Measurements from ENCODE around the gene ADIPOR2.

The ADIPOR2 gene, protein sequence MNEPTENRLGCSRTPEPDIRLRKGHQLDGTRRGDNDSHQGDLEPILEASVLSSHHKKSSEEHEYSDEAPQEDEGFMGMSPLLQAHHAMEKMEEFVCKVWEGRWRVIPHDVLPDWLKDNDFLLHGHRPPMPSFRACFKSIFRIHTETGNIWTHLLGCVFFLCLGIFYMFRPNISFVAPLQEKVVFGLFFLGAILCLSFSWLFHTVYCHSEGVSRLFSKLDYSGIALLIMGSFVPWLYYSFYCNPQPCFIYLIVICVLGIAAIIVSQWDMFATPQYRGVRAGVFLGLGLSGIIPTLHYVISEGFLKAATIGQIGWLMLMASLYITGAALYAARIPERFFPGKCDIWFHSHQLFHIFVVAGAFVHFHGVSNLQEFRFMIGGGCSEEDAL

DNA sequence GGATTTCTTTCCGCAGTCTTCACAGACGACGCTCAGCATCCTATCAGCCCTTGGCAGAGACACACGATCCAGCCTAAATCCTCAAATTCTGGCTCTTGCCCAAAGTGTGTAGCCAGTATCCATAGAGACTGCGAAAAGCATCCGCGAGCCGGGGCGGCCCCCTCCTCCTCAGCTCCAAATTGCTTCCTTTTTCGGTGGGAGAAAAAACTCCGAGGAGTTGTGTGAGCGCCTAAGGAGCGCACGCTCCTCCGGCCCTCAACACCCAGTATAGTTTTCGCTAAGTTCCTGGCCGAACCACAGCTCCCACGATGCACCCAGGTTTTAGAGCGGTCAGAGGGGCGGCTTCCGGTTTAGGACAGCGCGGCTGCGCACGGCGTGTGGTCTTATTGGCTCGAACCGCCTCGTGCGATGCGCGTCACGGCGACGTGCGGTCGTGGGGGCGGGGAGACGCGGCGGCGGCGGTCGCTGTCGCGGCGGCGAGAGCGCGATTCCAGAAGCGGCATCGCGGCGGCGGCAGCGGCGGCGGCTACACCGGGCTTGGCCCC lies at the start of gene ADIPOR2:
TSS of gene ADIPOR2 (plus strand) at position 493 of the 545 bp plus-strand sequence. CDS start 63,274 bp downstream, outside the sequence.
- DNase-seq: peak; percentile 98

DNA sequence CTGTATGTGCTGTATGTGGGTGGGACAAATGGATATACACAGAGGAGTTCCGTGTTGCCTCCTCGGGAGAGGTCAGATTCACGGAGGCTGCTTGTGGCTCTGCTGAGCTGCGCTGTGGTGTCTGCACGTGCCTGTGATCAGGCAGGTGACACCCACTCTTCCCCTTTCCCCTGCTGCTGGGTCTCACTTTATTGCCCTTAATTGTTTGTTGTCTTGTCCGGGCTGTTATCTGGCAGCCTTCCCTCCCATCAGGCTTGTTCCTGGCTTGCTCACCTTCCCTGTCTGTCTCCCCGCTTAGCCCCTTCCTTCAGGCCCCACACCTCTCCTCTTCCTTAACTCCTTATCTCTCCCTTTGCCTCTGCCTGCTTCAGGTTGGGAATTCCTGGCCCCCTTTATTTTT lies 48.4 kb upstream of the ADIPOR2 start:
- no peak for DNase-seq

DNA sequence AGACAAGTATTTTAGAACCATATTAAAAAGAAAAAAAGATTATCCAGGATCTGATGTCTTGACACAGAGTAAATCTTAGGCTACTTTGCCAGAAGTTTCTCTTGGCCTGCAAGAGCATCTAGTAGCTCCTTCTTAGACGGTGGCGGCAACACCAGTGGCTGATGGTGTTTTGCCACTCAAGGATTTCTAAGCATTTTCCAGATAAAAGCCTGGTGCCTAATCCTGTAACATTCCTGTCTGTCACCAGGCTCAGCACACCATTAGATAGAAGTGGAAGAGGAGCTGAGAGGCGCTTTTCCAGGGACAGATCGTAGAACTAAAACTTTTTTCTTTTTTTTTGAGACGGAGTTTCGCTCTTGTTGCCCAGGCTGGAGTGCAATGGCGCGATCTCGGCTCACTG lies 47.8 kb upstream of the ADIPOR2 start:
- no peak for DNase-seq

DNA sequence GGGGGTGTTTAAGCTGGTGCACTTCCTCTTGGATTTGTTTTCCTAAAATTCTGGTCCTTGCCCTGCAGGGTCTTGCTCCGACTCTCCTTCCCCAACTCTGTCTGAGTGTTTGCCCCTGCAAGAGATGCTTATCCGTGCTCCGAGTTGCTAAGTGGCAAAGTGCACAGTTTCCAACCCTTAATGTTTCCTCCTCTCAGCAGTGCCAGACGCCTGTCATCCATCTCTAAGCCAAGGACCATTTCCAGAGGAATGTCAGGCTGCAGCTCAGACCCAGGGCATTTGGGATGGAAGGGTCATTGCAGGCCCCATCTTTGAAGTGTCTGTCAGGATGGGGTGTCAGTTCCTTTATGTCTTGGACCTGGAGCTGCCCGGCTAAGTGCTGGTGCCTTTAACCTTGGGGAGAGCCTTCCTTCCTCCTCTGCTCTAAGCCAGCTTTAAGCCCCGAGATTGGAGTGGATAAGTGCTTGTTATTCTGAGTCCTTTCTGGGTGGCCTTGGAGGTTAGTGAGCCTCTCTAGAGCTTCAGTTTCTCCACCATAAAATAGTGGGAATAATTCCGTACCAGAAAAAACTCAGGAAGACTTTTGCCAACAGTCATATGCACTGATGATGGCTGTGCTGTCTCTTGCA lies 46.9 kb upstream of the ADIPOR2 start:
- no peak for DNase-seq

DNA sequence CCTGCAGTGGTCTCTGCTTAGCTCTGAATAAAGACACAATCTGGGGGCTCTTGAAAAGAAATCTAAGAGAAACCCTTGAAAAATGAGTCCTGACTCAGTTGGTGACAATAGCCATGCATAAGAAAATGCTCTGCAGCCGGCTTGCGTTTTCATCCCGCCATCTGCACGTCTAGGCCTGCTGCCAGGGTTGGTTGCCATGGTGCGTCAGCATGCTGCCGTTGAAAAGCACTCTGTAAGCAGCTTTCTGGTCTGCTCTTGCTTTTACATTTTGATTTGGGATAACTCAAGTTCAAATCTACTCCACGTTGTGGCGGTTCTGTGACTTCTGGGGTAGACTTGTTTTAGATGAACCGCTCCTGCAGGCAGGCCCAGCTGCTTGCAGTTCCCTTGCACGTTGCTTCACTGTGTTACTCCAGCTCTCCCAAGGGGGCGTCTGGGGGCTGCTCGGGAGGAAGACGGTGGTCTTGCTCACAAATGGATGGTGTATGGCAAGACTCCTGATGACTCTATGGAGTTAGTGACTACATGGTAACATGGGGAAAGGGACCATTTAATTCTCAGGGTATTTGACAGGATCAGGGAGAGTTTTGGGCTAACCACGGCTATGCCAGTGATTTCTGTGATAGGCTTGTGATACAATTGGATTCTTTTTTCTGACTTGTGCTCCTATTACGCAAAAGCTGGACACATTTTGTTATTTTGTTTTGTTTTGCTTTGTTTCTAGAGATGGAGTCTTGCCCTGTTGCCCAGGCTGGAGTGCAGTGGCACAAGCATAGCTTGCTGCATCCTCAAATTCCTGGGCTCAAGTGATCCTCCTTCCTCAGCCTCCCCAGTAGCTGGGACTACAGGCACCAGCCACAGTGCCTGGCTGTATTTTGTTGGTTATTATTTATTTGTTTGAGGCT lies 46.1 kb upstream of the ADIPOR2 start:
- DNase-seq: no peak

DNA sequence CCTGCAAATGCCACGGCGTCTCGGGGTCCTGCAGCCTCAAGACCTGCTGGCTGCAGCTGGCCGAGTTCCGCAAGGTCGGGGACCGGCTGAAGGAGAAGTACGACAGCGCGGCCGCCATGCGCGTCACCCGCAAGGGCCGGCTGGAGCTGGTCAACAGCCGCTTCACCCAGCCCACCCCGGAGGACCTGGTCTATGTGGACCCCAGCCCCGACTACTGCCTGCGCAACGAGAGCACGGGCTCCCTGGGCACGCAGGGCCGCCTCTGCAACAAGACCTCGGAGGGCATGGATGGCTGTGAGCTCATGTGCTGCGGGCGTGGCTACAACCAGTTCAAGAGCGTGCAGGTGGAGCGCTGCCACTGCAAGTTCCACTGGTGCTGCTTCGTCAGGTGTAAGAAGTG lies 45.1 kb upstream of the ADIPOR2 start:
- no peak for DNase-seq

DNA sequence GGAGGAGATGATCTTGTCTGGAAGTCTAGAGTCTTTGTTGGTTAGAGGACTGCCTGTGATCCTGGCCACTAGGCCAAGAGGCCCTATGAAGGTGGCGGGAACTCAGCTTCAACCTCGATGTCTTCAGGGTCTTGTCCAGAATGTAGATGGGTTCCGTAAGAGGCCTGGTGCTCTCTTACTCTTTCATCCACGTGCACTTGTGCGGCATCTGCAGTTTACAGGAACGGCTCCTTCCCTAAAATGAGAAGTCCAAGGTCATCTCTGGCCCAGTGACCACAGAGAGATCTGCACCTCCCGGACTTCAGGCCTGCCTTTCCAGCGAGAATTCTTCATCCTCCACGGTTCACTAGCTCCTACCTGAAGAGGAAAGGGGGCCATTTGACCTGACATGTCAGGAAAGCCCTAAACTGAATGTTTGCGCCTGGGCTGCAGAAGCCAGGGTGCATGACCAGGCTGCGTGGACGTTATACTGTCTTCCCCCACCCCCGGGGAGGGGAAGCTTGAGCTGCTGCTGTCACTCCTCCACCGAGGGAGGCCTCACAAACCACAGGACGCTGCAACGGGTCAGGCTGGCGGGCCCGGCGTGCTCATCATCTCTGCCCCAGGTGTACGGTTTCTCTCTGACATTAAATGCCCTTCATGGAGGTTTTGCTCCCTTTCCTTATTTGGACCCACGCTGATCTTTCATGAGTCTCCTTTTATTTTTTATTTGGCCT lies 44.1 kb upstream of the ADIPOR2 start:
- no peak for DNase-seq

DNA sequence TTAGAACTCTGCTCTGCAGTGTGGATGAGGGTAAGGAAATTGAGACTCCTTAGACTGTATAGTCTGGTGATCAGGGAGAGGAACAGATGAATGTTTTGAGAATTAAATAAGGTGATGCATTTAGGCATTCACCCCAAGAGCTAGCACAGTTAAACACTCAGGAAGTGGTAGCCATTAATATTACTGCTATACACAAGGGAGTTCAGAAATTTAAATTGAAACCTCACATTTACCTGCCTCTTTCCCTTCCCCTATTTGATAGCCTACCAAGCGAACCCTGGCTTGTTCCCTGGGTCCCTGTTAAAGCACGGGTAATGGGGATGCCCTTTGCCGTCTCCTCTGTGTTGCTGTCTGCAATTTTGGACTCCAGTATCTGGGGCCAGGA lies 43.6 kb upstream of the ADIPOR2 start:
- no peak for DNase-seq

DNA sequence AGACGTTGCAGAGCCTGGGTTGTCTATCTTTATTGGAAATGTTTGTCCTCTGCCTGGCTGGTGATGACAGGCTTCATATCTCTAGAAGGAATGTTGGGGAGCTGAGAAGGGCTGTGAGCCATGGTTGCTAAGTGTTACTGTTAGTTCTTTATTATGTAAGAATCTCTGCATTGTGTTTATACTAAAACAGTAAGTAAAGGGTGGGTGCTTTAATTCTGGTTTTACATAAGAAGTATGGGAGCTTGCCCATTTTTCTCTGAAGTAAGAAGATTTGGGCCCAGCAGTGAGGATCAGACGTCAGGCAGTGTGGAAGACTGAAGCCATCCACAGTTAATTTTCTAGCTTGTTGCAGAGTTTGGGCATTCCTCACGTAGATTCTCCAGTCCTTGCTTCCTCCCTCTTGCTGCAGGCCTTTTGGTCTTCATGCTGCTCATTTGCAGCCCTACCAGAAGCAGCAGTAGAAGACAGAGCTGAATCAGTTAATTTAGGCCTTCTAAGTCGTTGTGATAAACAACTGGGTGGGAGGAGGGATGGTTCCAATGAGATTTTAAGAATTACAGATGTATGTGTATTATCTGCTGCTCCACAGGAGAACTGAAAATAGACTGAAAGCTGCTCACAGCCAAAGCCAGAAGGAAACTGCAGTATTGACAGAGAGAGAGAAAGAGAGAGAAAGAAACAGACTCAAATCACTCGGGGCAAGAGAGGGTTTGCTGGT lies 40.5 kb upstream of the ADIPOR2 start:
- DNase-seq: peak; percentile 20

DNA sequence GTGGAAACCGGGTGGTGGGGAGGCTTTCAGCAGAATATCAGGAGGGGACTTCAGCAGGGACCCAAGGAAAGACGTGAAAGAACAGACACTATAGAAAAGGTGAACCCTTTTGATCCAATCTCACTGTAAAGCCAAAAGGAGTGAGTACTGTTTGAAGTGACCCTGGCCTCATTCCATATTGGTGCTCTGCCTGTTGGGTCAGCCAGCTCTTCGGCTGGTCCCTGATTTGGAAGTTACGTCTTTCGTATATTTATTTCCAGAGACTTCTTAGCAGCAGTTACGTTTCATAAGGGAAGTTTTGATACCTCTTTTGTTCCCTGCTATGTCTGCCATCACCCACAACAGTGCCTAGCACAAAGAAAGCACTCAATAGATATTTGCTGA lies 39.9 kb upstream of the ADIPOR2 start:
- DNase-seq: no peak

DNA sequence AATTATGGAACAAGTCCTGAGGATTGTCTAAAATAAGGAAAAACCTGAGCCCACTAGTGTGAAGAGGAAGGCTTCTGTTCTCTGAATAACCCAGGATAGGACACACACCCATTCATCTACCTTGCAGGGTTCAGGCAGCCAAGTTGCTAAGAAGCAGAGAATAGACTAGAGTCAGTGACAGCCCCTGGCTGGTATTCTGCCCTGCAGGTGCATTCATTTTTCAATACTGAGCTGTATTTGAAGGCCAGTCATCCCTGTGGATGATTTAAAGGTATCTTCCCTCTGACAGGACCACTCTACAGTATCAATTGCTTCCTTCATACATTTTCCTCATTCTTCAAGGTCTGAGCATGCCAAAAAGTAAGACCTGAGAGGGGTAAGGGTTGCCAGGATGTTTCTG lies 38.9 kb upstream of the ADIPOR2 start:
- DNase-seq: no peak

DNA sequence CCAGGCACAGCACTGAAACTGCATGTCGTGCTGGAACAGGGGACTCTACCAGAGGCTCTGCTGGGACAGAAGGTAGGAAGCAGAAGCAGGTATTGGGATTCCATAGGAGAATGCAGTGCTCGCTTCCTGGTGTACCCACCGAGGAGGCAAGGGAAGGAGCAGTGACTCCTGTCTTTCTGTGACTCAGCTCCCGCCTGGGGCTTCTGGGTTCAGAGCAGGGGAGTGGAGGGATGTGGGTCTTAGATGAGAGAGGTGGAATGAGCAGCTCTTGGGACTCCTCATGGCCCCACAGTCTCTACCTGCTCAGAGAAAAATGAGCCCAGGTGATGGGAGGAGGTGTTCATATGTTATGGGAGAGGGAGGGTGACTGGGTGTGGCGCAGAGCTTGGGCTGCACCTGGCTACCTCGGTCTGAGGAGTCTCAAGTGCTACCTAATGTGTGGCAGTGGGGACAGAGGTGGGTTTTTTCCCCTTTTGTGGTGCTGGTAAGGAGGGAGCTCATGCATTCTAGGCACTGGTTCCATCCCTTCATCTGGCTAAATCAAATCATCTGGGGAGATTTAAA lies 35.6 kb upstream of the ADIPOR2 start:
- no peak for DNase-seq

DNA sequence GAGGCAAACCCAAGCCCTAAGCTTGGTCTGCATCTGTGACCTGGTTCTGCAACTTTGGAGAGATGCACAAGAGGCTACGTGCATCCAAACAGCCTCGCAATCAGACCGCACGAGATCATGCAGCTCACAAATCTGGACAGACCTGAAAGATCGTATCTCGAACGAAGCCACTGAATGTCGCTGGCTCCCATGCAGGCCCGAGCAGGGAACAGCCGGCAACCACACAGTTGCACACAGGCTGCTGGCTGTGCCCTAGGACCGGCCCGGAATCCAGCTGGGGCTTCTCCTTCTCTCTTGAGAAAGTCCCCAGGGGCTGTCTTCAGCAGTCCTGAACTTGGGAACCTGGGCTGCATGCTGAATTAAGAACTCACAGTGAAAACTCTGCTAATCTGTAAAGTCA lies 34.0 kb upstream of the ADIPOR2 start:
- no peak for DNase-seq

DNA sequence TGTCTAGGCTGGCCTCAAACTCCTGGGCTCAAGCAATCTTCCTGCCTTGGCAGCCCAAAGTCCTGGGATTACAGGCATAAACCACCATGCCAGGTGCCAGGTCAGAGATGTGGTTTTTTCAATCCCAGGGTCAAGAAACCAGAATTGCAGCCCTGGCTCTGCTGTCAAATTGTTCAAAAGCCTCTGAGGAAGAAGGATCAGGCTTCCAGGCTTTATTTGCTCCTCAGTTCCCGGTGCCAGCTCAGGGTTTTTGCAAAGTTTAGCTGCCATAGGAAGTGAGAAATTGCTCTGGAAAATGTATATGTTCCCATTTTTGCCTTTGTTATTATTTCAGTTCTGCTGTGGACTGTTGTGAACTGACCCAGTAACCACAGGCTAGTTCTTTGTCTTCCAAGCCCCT lies 33.2 kb upstream of the ADIPOR2 start:
- DNase-seq: no peak

DNA sequence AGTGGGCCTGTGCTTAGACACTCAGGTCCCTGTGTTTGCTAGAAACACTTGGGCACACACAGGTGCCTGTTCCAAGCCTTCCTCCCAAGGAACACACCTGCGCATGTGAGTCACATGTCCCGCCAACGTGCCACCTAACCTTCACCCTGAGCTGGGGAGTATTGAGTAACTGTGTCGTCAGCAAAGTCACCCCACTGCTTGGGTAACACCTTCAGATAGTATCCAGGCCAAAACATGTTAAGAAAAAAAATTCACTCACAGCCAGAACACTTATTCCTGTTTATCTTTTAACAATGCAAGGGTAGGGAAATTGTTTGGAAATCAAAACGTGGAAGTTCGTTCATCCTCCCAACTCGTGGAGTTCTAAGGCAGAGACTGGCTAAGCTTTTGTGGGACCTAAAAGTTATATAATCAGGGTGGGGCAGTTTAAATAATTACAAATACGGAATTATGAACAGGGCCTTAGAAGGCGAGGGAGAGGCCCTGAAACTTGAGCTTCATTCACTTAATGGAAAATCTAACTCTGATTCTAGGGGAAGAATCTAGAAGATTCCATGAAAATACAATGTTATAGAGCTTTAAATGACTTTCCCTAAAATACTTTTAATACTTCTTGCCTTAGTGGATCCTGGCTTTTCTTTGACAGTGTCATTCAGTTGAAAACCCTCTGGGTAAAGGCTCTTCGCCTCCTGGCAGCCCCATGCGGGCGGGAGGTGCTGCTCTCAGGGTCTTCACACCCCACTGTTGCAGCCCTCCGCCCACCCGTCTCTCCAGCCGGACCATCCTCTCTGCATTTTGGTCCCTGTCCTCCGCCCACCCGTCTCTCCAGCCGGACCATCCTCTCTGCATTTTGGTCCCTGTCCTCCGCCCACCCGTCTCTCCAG lies 30.3 kb upstream of the ADIPOR2 start:
- no peak for DNase-seq

DNA sequence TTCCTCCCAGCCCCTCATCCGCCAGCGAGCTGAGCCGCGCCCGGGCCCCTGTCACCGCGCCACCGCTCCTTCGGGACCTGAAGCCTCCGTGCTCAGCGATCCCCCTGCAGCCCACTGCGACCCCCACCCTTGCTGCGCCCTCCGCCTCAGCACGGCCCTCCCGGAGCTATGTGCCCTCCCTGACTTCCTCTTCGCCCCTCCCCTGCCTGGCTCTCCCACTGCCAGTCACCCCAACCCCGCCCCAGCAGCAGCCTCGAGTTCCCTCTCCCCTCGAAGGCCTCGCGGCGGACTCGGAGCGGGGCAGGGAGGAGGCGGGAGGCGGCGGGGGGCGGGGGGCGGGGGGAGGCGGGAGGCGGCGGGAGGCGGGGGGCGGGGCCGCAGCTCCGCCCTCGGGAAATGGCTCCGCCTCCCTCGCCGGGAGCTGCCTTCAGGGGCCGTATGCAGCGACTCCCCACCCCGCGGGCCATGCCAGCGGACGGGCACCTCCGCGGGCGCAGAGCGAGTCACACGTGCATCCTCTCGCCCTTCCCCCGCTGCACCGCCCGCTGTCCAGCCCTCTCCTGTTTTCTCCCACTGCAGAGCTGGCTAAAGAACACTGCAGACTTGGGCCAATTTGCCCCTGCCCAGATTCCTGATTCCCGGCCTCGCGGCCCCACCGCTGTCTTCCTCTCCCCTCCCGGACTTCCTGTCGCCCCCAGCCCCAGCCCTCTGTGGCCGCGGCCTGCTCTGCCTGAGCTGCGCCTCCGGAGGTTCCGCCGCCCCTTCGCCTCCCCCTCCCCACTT lies 29.1 kb upstream of the ADIPOR2 start:
- DNase-seq: peak; percentile 92

DNA sequence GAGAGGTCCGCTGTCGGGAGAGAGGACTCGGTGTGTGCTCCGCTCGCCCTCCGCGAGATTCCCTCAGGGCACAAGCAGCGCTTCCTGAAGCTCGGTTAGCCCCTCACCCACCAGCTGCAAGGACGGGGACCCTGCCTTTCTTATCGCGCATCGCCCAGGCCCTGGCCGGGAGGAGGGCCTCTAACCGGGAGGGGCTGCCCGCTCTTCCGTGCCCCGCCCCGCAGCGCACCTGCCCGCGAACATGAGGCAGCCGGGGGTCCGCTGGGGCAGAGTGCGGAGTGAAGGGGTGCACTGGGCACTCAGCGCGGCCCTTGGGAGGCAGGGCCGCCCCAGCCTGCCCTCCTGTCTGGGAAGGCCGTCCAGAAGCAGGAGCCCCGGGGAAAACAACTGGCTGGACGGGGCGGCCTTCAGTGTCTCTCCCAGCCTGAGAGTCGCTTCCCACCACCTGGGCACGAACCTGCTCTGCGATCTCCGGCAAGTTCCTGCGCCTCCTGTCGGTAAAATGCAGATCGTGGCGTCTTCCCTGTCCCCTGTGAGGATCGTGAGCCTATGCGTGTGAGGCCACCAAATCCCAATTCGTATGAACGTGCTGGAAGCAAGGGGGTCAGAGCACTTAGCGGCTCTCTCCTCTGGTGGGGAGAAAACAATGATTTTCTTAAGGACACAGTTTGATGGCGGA lies 28.0 kb upstream of the ADIPOR2 start:
- DNase-seq: no peak

DNA sequence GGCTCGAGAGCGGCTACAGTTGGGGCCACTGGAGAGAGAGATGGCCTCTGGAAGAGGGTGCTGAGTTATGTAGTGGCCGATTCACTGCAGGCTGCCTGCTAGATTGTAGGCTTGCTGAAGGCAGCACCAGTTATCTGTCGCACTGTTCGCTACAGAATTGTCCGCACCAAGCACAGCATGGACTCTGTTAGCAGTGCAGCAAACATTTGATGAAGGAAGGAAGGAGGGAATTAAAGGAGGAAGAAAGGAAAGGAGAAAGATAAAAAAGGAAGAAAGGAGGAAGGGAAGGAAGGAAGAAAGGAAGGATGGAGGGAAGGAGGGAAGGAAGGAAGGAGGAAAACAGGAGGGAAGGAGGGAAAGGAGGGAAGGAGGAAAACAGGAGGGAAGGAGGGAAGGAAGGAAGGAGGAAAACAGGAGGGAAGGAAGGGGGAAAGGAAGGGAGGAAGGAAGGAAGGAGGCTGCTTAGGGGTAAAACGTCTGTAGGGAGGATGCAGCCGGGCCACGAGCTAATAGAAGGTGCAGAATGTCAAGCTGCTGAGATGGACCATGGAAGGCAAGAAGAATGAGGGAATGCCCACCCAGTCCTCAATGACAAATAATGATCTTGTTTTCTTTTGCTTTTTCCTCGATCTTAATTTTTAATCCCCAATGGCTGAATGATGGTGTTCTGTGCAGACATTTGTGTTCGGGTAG lies 27.3 kb upstream of the ADIPOR2 start:
- DNase-seq: no peak

DNA sequence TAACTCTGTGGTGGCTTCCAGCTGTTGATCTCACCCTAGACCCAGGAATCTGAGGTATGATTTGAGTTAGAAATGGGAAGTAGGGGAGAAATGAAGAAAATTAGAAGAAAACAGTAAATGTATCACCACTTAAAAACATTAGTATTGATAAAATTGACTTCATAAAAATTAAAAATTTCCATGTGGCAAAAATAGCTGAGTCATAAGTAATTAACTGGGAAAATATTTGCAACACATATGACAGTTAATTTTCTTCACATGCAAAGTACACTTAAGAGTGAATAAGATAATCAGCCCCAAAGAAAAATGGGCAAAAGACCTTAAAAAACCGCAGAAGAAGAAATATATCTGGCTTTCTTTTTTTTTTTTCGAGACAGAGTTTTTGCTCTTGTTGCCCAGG lies 25.5 kb upstream of the ADIPOR2 start:
- DNase-seq: no peak
